ENCODE data around the gene OR51B5. TPM values are rescaled to one million over a fixed set of nuclear protein-coding genes. Genes with fewer than 3 reads are reported as not detected.

The OR51B5 gene
- total and polyA plus RNA-seq, 10 of the 15 experiments (the other 5 are each of a cell fraction or from before 2014, with no cell fraction given): 0.04 to 2.1 (median 0.17) TPM; not detected in 6

DNA sequence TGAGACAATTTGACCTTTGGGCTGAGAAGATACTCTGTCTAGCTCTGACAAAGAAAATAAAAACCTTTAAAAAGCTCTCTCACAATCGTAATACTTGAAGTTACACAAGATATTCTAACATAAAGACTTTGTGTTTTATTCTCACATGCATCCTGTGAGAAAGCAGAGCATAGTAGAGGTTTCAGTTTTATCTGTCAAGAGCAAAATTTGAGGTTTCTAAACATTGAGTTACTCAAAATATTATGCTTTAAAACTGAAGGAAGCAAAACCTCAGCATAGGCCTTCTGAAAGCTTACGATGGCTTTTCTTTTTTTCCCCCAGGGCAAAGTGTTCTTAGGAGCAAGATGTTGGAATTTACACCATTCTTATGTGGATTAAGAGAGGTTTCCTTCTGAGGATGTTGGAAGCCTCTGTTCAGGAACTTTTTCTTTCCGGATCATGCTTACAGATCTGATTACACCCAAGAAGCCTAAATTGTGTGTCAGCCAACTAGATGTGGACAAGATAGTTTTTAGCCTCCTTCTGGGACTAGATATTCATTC, 25.2 kb upstream of the OR51B5 start:
- in situ Hi-C loops (cut with MboI): no loop called here
- Histone ChIP-seq H3K4me2 (ENCODE audit: control insufficient read depth, insufficient read depth) (no peak overlapping the region), H4K20me1 (ENCODE audit: control insufficient read depth, insufficient read depth) (no peaks in the 10 kb centered on the region), H3K79me2 (ENCODE audit: control insufficient read depth, insufficient read depth, low read length) (no peaks in the 10 kb centered on the region), H3K4me3 (no peak overlapping the region), H3K27me3 (replicated peaks in 1 of 2; ENCODE audit: control insufficient read depth in 2 of 2, insufficient read depth in 2 of 2, low read length in 1 of 2) (no peaks in the 10 kb centered on the region), H3K9me3 (replicated peaks; ENCODE audit: control insufficient read depth, insufficient read depth, low read length) (no peaks in the 10 kb centered on the region), H3K36me3 (ENCODE audit: control insufficient read depth in 2 of 2, insufficient read depth in 2 of 2, low read length in 1 of 2) (no peaks in the 10 kb centered on the region), H3K4me1 (ENCODE audit: control insufficient read depth, insufficient read depth, low read length) (no peaks in the 10 kb centered on the region), H3K9ac (ENCODE audit: control insufficient read depth, insufficient read depth, low read length) (no peak overlapping the region), H3K27ac (ENCODE audit: control insufficient read depth, insufficient read depth) (no peak overlapping the region), H2AFZ (ENCODE audit: control insufficient read depth, low read depth, low read length) (no peak overlapping the region)
- TF ChIP-seq HDAC6 (IDR thresholded peaks at IDR 0.05; ENCODE audit: unreplicated experiment): no peak
- TF ChIP-seq NR2F1 (conservative IDR thresholded peaks at IDR 0.05): no peak
- TF ChIP-seq MYC (IDR thresholded peaks at IDR 0.05; ENCODE audit: insufficient read depth, insufficient read length, insufficient replicate concordance, low read length, severe bottlenecking): no peak
- TF ChIP-seq, protein P1, sequence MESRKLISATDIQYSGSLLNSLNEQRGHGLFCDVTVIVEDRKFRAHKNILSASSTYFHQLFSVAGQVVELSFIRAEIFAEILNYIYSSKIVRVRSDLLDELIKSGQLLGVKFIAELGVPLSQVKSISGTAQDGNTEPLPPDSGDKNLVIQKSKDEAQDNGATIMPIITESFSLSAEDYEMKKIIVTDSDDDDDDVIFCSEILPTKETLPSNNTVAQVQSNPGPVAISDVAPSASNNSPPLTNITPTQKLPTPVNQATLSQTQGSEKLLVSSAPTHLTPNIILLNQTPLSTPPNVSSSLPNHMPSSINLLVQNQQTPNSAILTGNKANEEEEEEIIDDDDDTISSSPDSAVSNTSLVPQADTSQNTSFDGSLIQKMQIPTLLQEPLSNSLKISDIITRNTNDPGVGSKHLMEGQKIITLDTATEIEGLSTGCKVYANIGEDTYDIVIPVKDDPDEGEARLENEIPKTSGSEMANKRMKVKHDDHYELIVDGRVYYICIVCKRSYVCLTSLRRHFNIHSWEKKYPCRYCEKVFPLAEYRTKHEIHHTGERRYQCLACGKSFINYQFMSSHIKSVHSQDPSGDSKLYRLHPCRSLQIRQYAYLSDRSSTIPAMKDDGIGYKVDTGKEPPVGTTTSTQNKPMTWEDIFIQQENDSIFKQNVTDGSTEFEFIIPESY (IDR thresholded peaks at IDR 0.05): no peak
- no peak for TF ChIP-seq WRNIP1 (IDR thresholded peaks at IDR 0.05; ENCODE audit: borderline replicate concordance, low read depth, low read length)
- no peak for TF ChIP-seq ZNF24 (IDR thresholded peaks at IDR 0.05)
- no peak for TF ChIP-seq ZNF687 (IDR thresholded peaks at IDR 0.05)
- TF ChIP-seq BACH1 (IDR thresholded peaks at IDR 0.05; ENCODE audit: borderline replicate concordance): no peak
- ATAC-seq (peak; percentile 38; the same call in 2 of the 3 replicates), FAIRE-seq (no peak), DNase-seq (ENCODE audit: low read depth, low spot score) (no peak)
- WGBS (ENCODE audit: insufficient coverage, insufficient replicate concordance, low lambda C conversion rate, missing lambda C conversion rate): 17% methylated on average over 3 of the region's 3 CpGs
- BruUV-seq (replicated peaks): no TSS peak
- CTCF ChIA-PET: interaction anchor here (1.1 kb wide), 1 partner anchor 244 kb away, joined by 4 read pairs; no protein-coding TSS in a partner anchor
- POLR2A ChIA-PET: no interaction called here
- SMC1A ChIA-PET (ENCODE audit: uncharacterized antibody, unreplicated experiment): interaction anchor here (0.8 to 1.0 kb wide), 2 partner anchors 160 to 244 kb away, joined by 3 read pairs; no protein-coding TSS in a partner anchor
- intact Hi-C loops (cut with micrococcal nuclease; ENCODE audit: unreplicated experiment): loop anchor here (2.0 kb wide), 1 partner anchor 78 kb away; no protein-coding TSS in a partner anchor
- RAD21 ChIA-PET (ENCODE audit: unreplicated experiment): no interaction called here

Data from GM12878 (cell line).